BE2C (cell line): ENCODE measurements around the gene CFDP1.

Source experiments
- DNase-seq: peaks from one replicate; pipeline ENCODE4 v3.0.0-alpha.2; 2020
- H3K27me3 ChIP-seq: fragments of 250-450 bp; sonication (Bioruptor Pico); 2 replicates; pipeline ENCODE4 v1.5.1; 2020; ENCODE audit warnings: mild to moderate bottlenecking
- H3K36me3 ChIP-seq: fragments of 250-450 bp; sonication (Bioruptor Pico); 2 replicates; pipeline ENCODE4 v1.5.1; 2020; ENCODE audit warnings: mild to moderate bottlenecking
- H3K4me1 ChIP-seq: fragments of 250-450 bp; sonication (Bioruptor Pico); 2 replicates; pipeline ENCODE4 v1.5.1; 2020
- H3K4me3 ChIP-seq: 2 replicates; pipeline ENCODE4 v1.5.1; 2011; ENCODE audit warnings: low read depth, low read length
- H3K9me3 ChIP-seq: fragments of 250-450 bp; sonication (Bioruptor Pico); 2 replicates; pipeline ENCODE4 v1.5.1; 2020
- TF ChIP-seq, protein P1 (sequence below): IDR thresholded peaks from 2 replicates; pipeline ENCODE4 v1.5.1; 2012; ENCODE audit warnings: mild to moderate bottlenecking, low read depth, low read length

CFDP1 gene

DNA sequence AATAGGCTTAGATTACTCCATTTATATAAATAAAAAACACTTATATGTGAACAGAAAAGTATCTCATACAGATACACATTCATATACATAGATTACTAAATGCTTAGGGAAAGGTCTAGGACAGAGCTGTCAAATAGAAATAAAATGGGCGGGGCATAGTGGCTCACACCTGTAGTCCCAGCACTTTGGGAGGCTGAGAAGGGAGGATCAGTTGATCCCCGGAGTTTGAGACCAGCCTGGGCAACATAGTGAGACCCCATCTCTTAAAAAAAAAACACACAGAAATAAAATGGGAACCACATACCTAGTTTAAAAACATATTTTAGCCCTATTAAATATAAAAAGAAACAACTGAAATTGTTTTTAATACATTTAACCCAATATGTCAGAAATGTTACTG lies 58.9 kb downstream of the CFDP1 start:
- no peak for DNase-seq
- no peaks in the 10 kb centered on the region for H3K4me1 ChIP-seq
- H3K4me3 ChIP-seq: no peak overlapping the region
- H3K36me3 ChIP-seq: peaks cover 8% of the 10 kb centered on the region
- TF ChIP-seq, protein P1, sequence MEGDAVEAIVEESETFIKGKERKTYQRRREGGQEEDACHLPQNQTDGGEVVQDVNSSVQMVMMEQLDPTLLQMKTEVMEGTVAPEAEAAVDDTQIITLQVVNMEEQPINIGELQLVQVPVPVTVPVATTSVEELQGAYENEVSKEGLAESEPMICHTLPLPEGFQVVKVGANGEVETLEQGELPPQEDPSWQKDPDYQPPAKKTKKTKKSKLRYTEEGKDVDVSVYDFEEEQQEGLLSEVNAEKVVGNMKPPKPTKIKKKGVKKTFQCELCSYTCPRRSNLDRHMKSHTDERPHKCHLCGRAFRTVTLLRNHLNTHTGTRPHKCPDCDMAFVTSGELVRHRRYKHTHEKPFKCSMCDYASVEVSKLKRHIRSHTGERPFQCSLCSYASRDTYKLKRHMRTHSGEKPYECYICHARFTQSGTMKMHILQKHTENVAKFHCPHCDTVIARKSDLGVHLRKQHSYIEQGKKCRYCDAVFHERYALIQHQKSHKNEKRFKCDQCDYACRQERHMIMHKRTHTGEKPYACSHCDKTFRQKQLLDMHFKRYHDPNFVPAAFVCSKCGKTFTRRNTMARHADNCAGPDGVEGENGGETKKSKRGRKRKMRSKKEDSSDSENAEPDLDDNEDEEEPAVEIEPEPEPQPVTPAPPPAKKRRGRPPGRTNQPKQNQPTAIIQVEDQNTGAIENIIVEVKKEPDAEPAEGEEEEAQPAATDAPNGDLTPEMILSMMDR: no peak
- no peaks in the 10 kb centered on the region for H3K27me3 ChIP-seq
- no peaks in the 10 kb centered on the region for H3K9me3 ChIP-seq

DNA sequence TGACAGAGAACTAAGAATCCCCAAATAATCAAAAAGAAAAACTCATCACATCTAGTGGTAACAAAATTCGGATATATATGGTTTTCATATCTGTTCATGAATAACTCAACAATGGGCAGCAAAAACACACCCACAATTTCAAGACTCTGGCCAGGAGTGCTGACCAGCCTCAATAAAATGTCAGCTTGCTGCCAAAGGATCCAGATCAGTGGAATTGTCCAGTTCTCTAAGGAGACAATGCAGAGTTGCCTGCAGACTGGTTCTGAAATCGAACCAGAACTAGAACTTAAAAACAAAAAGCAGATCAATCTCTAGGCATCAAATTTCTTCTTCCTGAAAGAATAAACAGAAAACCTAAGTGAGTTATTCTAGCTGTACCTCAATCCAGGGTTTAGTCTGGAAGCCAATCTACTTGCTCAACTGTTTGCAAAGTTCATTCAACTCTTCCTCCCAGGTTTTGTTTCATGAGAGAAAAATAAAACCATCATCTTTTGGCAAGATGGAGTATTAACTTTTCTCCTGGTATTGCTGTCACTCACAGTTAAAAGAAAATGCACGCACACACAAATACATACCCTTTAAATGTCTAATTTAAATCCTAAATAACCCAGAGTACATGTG lies 61.0 kb downstream of the CFDP1 start:
- TF ChIP-seq, protein P1: no peak
- Histone ChIP-seq H3K4me3 (no peak overlapping the region), H3K9me3 (no peaks in the 10 kb centered on the region), H3K27me3 (no peaks in the 10 kb centered on the region), H3K36me3 (peaks cover 4% of the 10 kb centered on the region), H3K4me1 (no peaks in the 10 kb centered on the region)
- no peak for DNase-seq

GRCh38 chr16:75371171-75371570 lies 62.1 kb downstream of the CFDP1 start:
- DNase-seq: no peak
- Histone ChIP-seq H3K9me3 (no peaks in the 10 kb centered on the region), H3K4me3 (no peak overlapping the region), H3K27me3 (no peaks in the 10 kb centered on the region), H3K36me3 (no peaks in the 10 kb centered on the region; the same call in 1 of the 2 replicates), H3K4me1 (no peaks in the 10 kb centered on the region)
- TF ChIP-seq, protein P1: no peak

DNA sequence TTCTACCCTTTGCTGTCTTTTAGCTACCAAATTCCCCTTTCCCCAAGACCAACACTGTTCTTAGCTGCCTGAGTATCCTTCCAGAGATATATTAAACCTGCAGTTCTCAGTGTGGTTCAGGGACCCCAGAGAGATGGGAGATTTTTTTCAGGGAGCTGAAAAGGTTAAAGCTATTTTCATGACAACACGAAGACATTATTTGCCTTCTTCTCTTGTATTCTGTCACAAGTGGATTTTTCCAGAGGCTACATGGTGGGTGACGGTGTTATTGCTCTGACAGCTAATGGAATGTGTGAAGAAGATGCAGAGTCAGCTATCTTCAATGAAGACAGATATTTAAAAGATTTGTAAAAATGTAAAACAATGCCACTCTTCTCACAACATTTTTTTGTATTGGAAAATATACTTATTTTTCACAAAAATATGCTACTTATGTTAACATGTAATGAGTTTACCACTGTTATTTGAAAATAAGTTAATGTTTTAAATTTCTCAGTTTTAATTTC lies 69.0 kb downstream of the CFDP1 start:
- no peak overlapping the region for H3K4me3 ChIP-seq
- H3K27me3 ChIP-seq: no peaks in the 10 kb centered on the region
- H3K4me1 ChIP-seq: no peaks in the 10 kb centered on the region
- DNase-seq: no peak
- H3K9me3 ChIP-seq: no peaks in the 10 kb centered on the region
- TF ChIP-seq, protein P1: no peak
- peaks cover 5% of the 10 kb centered on the region; the same call in 1 of the 2 replicates for H3K36me3 ChIP-seq

- TF ChIP-seq, protein P1: no peak
Measured at GRCh38 chr16:75362846-75363245, 70.5 kb downstream of the CFDP1 start.

GRCh38 chr16:75361936-75362335 lies 71.4 kb downstream of the CFDP1 start:
- Histone ChIP-seq H3K27me3 (no peaks in the 10 kb centered on the region), H3K36me3 (peaks cover 5% of the 10 kb centered on the region; the same call in 1 of the 2 replicates)
- TF ChIP-seq, protein P1: no peak

More at GRCh38 chr16:75362846-75363245, 70.5 kb downstream of the CFDP1 start:
- DNase-seq: no peak
- H3K4me3 ChIP-seq: no peak overlapping the region
- peaks cover 5% of the 10 kb centered on the region; the same call in 1 of the 2 replicates for H3K36me3 ChIP-seq
- H3K9me3 ChIP-seq: no peaks in the 10 kb centered on the region
- no peaks in the 10 kb centered on the region for H3K4me1 ChIP-seq
- H3K27me3 ChIP-seq: no peaks in the 10 kb centered on the region

More at GRCh38 chr16:75361936-75362335, 71.4 kb downstream of the CFDP1 start:
- DNase-seq: no peak
- Histone ChIP-seq H3K4me3 (no peak overlapping the region), H3K4me1 (no peaks in the 10 kb centered on the region), H3K9me3 (no peaks in the 10 kb centered on the region)
